HepG2 (cell line): Measurements from ENCODE around the gene TRIM7. TPM values are rescaled to one million over a fixed set of nuclear protein-coding genes. Genes with fewer than 3 reads are reported as not detected.

Experiments used
- CREM ChIP-seq, 2 experiments: sonication (generic) in 1 of 2; formaldehyde crosslinking in 1 of 2; IDR thresholded peaks; 2 replicates each; pipeline versions ENCODE4 v1.4.0 to v1.6.1; 2016 to 2020; ENCODE audit warnings: antibody characterized with exemption in 1 of 2, mild to moderate bottlenecking in 1 of 2, missing genetic modification reagents in 1 of 2
- EP300 ChIP-seq, 3 experiments: sonication (generic) in 1 of 3; formaldehyde crosslinking in 1 of 3; IDR thresholded peaks; 2 replicates each; pipeline versions ENCODE4 v1.5.1 to v1.6.1; 2011 to 2020; ENCODE audit warnings: low read depth in 2 of 3, low read length in 2 of 3, borderline replicate concordance in 1 of 3, improper control_type of control experiment in 1 of 3, mild to moderate bottlenecking in 1 of 3, missing genetic modification reagents in 1 of 3, moderate library complexity in 1 of 3
- ISL2 ChIP-seq: sonication (generic); formaldehyde crosslinking; IDR thresholded peaks from 2 replicates; pipeline ENCODE4 v1.5.0; 2020; ENCODE audit warnings: missing genetic modification reagents
- KDM1A ChIP-seq: IDR thresholded peaks from 2 replicates; pipeline ENCODE4 v1.6.1; 2016; ENCODE audit warnings: missing compliant biosample characterization
- KLF12 ChIP-seq: sonication (generic); formaldehyde crosslinking; IDR thresholded peaks from 2 replicates; pipeline ENCODE4 v1.4.0; 2020; ENCODE audit warnings: missing genetic modification reagents, borderline replicate concordance
- KLF6 ChIP-seq: IDR thresholded peaks from 2 replicates; pipeline ENCODE4 v1.8.0; 2016; ENCODE audit warnings: missing biosample characterization, missing genetic modification reagents
- KMT2B ChIP-seq: IDR thresholded peaks from 2 replicates; pipeline ENCODE4 v1.6.1; 2016; ENCODE audit warnings: missing genetic modification reagents, missing compliant biosample characterization
- NR2F6 ChIP-seq, 2 experiments: IDR thresholded peaks; 2 replicates each; pipeline ENCODE4 v1.6.1; 2016; ENCODE audit warnings: antibody characterized with exemption in 1 of 2, mild to moderate bottlenecking in 1 of 2
- PATZ1 ChIP-seq: sonication (generic); formaldehyde crosslinking; IDR thresholded peaks from 2 replicates; pipeline ENCODE4 v1.4.0; 2020; ENCODE audit warnings: missing genetic modification reagents
- RAD51 ChIP-seq: fragments of 450-650 bp; IDR thresholded peaks from 2 replicates; pipeline ENCODE4 v1.6.1; 2016; ENCODE audit warnings: borderline replicate concordance
- RARA ChIP-seq: IDR thresholded peaks from 2 replicates; pipeline ENCODE4 v1.6.1; 2016; ENCODE audit warnings: missing genetic modification reagents, missing compliant biosample characterization
- RFXAP ChIP-seq: sonication (generic); formaldehyde crosslinking; IDR thresholded peaks from 2 replicates; pipeline ENCODE4 v1.4.0; 2020; ENCODE audit warnings: missing genetic modification reagents, borderline replicate concordance
- RNF2 ChIP-seq: fragments of 450-650 bp; conservative IDR thresholded peaks from 2 replicates; pipeline ENCODE4 v1.6.1; 2016; ENCODE audit warnings: low read depth
- SMC3 ChIP-seq: IDR thresholded peaks from 2 replicates; pipeline ENCODE4 v1.6.1; 2011; ENCODE audit warnings: low read length, improper control_type of control experiment
- TAF15 ChIP-seq: fragments of 200-400 bp; formaldehyde crosslinking; IDR thresholded peaks from one replicate; pipeline ENCODE4 v1.6.1; 2018; ENCODE audit warnings: mild to moderate bottlenecking, low read depth, low read length; ENCODE audit not compliant: poor library complexity, severe bottlenecking
- TOE1 ChIP-seq: sonication (generic); formaldehyde crosslinking; IDR thresholded peaks from 2 replicates; pipeline ENCODE4 v1.4.0; 2020; ENCODE audit warnings: mild to moderate bottlenecking, missing genetic modification reagents
- XRCC5 ChIP-seq: fragments of 200-400 bp; formaldehyde crosslinking; optimal IDR thresholded peaks from 2 replicates; pipeline ENCODE3; 2017; ENCODE audit warnings: mild to moderate bottlenecking, low read length
- ZBTB44 ChIP-seq: sonication (generic); formaldehyde crosslinking; IDR thresholded peaks from 2 replicates; pipeline ENCODE4 v1.4.0; 2020; ENCODE audit warnings: missing genetic modification reagents
- ZBTB7A ChIP-seq: sonication (generic); formaldehyde crosslinking; IDR thresholded peaks from 2 replicates; pipeline ENCODE4 v1.8.0; 2022; ENCODE audit warnings: mild to moderate bottlenecking, missing genetic modification reagents
- ZBTB8A ChIP-seq: sonication (generic); formaldehyde crosslinking; IDR thresholded peaks from 2 replicates; pipeline ENCODE4 v1.4.0; 2020; ENCODE audit warnings: mild to moderate bottlenecking, low read depth, missing genetic modification reagents, borderline replicate concordance
- ZNF235 ChIP-seq: sonication (generic); formaldehyde crosslinking; IDR thresholded peaks from 2 replicates; pipeline ENCODE4 v1.8.1; 2023; ENCODE audit warnings: mild to moderate bottlenecking, missing genetic modification reagents, borderline replicate concordance
- ZNF441 ChIP-seq: sonication (generic); formaldehyde crosslinking; IDR thresholded peaks from 2 replicates; pipeline ENCODE4 v1.7.0; 2021; ENCODE audit warnings: missing genetic modification reagents, borderline replicate concordance
- ZNF451 ChIP-seq: sonication (generic); formaldehyde crosslinking; IDR thresholded peaks from 2 replicates; pipeline ENCODE4 v1.5.0; 2020; ENCODE audit warnings: mild to moderate bottlenecking, missing genetic modification reagents
- ZNF660 ChIP-seq: sonication (generic); formaldehyde crosslinking; IDR thresholded peaks from 2 replicates; pipeline ENCODE4 v1.5.1; 2020; ENCODE audit warnings: mild to moderate bottlenecking, low read depth, missing genetic modification reagents, borderline replicate concordance
- ZNF776 ChIP-seq: sonication (generic); formaldehyde crosslinking; IDR thresholded peaks from 2 replicates; pipeline ENCODE4 v1.4.0; 2020; ENCODE audit warnings: mild to moderate bottlenecking, missing genetic modification reagents
- ZNF788 ChIP-seq: sonication (generic); formaldehyde crosslinking; IDR thresholded peaks from 2 replicates; pipeline ENCODE4 v1.5.0; 2020; ENCODE audit warnings: mild to moderate bottlenecking, missing genetic modification reagents, borderline replicate concordance
- ZNF879 ChIP-seq: sonication (generic); formaldehyde crosslinking; IDR thresholded peaks from 2 replicates; pipeline ENCODE4 v1.8.1; 2023; ENCODE audit warnings: missing genetic modification reagents
- ZSCAN25 ChIP-seq: sonication (generic); formaldehyde crosslinking; IDR thresholded peaks from 2 replicates; pipeline ENCODE4 v1.8.0; 2022; ENCODE audit warnings: mild to moderate bottlenecking, missing genetic modification reagents
- polyA plus RNA-seq, 8 experiments: library from polyadenylated mRNA; depleted of rRNA in 3 of 8; stranded (reverse) in 7 of 8; unstranded in 1 of 8; fragments of >200 nt; fragmentation: Illumina TruSeq in 4 of 8; extraction: Trizol in 4 of 8; gene quantifications; 2 replicates each; pipeline versions ENCODE4 v1.2.1 to v1.2.3, GENCODE V29; 2011 to 2016; ENCODE audit warnings: low read depth in 4 of 8, missing spikeins in 1 of 8, mixed read lengths in 1 of 8; ENCODE audit not compliant: insufficient read depth in 1 of 8
- total RNA-seq, 5 experiments: library from RNA; depleted of rRNA; stranded (reverse); fragments of >200 nt; fragmentation: Illumina TruSeq; extraction: Trizol; gene quantifications; 2 replicates each; pipeline ENCODE4 v1.2.3, GENCODE V29; 2016; ENCODE audit warnings: low read depth in 1 of 5

TRIM7 gene
- total and polyA plus RNA-seq, 2 of the 13 experiments (the other 11 are each of a cell fraction or from before 2014, with no cell fraction given) = 0.13 TPM; not detected in 1

DNA sequence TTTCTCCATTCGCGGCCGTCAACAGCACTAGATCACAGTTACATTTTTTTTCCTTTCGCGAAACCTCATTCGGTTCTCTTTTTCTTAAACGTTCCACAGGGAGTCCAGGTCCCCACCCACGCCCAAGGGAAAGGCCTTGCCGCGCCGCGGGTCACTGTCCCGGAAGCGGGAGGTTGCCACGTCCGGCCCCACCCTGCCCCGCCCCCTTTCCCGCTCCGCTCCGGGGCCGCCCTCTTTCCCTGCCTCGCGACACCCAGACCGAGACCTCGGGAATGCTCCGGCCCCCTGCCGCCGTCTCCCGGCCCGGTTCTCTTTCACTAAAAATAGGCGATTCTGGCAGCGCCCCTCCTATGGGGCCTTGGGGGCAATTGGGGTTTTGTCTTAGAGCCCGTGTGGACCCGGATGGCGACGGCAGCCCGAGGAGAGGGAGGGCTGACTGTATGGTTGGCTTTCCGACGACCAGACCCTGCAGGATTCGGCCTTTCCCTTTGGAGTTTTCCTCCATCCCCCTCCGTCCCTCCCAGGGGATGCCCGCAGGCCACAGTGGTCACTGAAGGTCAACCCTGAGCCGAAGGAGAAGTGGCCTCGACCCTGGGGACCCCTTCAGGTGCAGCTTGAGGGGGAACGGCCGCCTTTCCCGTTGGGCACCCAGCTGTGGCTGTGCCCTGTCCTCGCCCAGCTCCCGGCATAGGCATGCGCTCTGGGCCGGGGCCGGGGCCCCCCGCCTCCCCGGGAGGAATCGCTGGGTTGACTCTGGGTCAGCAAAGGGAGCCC is 41.5 kb upstream of the TRIM7 start (continued):
- TF ChIP-seq TAF15 = peak; percentile 31
- TF ChIP-seq ZNF441 (CRISPR knock-in tag) = 0 out of 2 replicates have a peak, but pooled peaks have one; percentile 47
- TF ChIP-seq ZNF788 (CRISPR knock-in tag) = no peak
- TF ChIP-seq XRCC5 = no peak
- TF ChIP-seq ZNF776 (CRISPR knock-in tag) = no peak
- 0 out of 2 replicates have a peak, but pooled peaks have one; percentile 26 for TF ChIP-seq KMT2B (CRISPR knock-in tag)
- TF ChIP-seq ZNF451 (CRISPR knock-in tag) = no peak
- TF ChIP-seq CREM (IDR thresholded peaks at IDR 0.05) = 0 out of 2 replicates have a peak, but pooled peaks have one; percentile 11
- TF ChIP-seq CREM (CRISPR knock-in tag; IDR thresholded peaks at IDR 0.05) = no peak
- peak; percentile 68; the same call in 1 of the 2 replicates for TF ChIP-seq KLF6
- TF ChIP-seq TOE1 (CRISPR knock-in tag) = no peak
- TF ChIP-seq PATZ1 (CRISPR knock-in tag) = peak; percentile 26; the same call in 1 of the 2 replicates
- TF ChIP-seq RFXAP (CRISPR knock-in tag) = no peak
- TF ChIP-seq ZNF235 (CRISPR knock-in tag) = no peak
- 0 out of 2 replicates have a peak, but pooled peaks have one; percentile 8 for TF ChIP-seq RARA (CRISPR knock-in tag)
- TF ChIP-seq ISL2 (CRISPR knock-in tag) = peak; percentile 38; the same call in 1 of the 2 replicates
- no peak; the same call in 1 of the 2 replicates for TF ChIP-seq RNF2
- TF ChIP-seq ZNF660 (CRISPR knock-in tag) = no peak
- TF ChIP-seq SMC3 = no peak
- no peak for TF ChIP-seq ZSCAN25 (CRISPR knock-in tag)
- TF ChIP-seq ZNF879 (CRISPR knock-in tag) = no peak
- TF ChIP-seq ZBTB8A (CRISPR knock-in tag) = no peak
- TF ChIP-seq EP300 (IDR thresholded peaks at IDR 0.05; ENCODE audit: low read depth in 2 of 2, low read length in 2 of 2) = no peak
- TF ChIP-seq EP300 (CRISPR knock-in tag; IDR thresholded peaks at IDR 0.05; ENCODE audit: borderline replicate concordance) = no peak
- TF ChIP-seq NR2F6 (IDR thresholded peaks at IDR 0.05) = peak; percentile 10; the same call in 1 of the 2 replicates
- TF ChIP-seq NR2F6 (CRISPR knock-in tag; IDR thresholded peaks at IDR 0.05) = no peak
- no peak for TF ChIP-seq KDM1A
- no peak for TF ChIP-seq ZBTB44
- TF ChIP-seq KLF12 (CRISPR knock-in tag) = peak; percentile 74; the same call in 1 of the 2 replicates
- TF ChIP-seq RAD51 = no peak
- no peak for TF ChIP-seq ZBTB7A
